CD14-positive monocyte (primary cell): ENCODE measurements around the gene TENT4B. TPM values are rescaled to one million over a fixed set of nuclear protein-coding genes. Genes with fewer than 3 reads are reported as not detected.
A peak's percentile ranks its signal among the peaks of the same experiment; 100 is the strongest.

Experiments used
- DNase-seq, 3 donors: peaks; one replicate each; pipeline ENCODE4 v3.0.0-alpha.2; 2011 to 2022
- H2AFZ ChIP-seq: 2 replicates; pipeline ENCODE4 v1.6.0; 2012; ENCODE audit warnings: mild to moderate bottlenecking, low read depth, low read length, inconsistent platforms; ENCODE audit not compliant: insufficient read depth, poor library complexity, severe bottlenecking
- H3K27ac ChIP-seq, 2 donors: 1 replicate in 1 of 2; 2 replicates in 1 of 2; pipeline ENCODE4 v1.5.1; 2012 to 2013; ENCODE audit warnings: low read length in 2 of 2, control low read depth in 1 of 2, inconsistent platforms in 1 of 2, low read depth in 1 of 2, mild to moderate bottlenecking in 1 of 2
- H3K27me3 ChIP-seq, 2 donors: one replicate each; pipeline versions ENCODE4 v1.6.0 to v1.6.1; 2011 to 2013; ENCODE audit warnings: low read length in 2 of 2; ENCODE audit not compliant: control insufficient read depth in 2 of 2, insufficient read depth in 2 of 2
- H3K36me3 ChIP-seq, 2 donors: replicated peaks in 1 of 2; 1 replicate in 1 of 2; 2 replicates in 1 of 2; pipeline versions ENCODE4 v1.5.1 to v1.6.1; 2012 to 2013; ENCODE audit warnings: low read length in 2 of 2, control low read depth in 1 of 2, inconsistent platforms in 1 of 2, mild to moderate bottlenecking in 1 of 2; ENCODE audit not compliant: insufficient read depth in 2 of 2, control insufficient read depth in 1 of 2
- H3K4me1 ChIP-seq, 2 donors: 1 replicate in 1 of 2; 2 replicates in 1 of 2; pipeline versions ENCODE4 v1.5.1 to v1.6.1; 2012 to 2013; ENCODE audit warnings: low read length in 2 of 2, control low read depth in 1 of 2, inconsistent platforms in 1 of 2, mild to moderate bottlenecking in 1 of 2, moderate library complexity in 1 of 2; ENCODE audit not compliant: insufficient read depth in 2 of 2, control insufficient read depth in 1 of 2
- H3K4me2 ChIP-seq: replicated peaks from 2 replicates; pipeline ENCODE3; 2012; ENCODE audit warnings: low read length, moderate library complexity, mild to moderate bottlenecking; ENCODE audit not compliant: poor library complexity, severe bottlenecking; ENCODE audit errors: extremely low read depth
- H3K4me3 ChIP-seq, 3 experiments: fragments of 200-600 bp in 1 of 3; sonication (generic) in 1 of 3; replicated peaks in 1 of 3; 1 replicate in 2 of 3; 2 replicates in 1 of 3; pipeline ENCODE4 v1.5.1; 2011 to 2013; ENCODE audit warnings: low read length in 3 of 3, mild to moderate bottlenecking in 3 of 3, control low read depth in 2 of 3, low read depth in 2 of 3, inconsistent platforms in 1 of 3, moderate library complexity in 1 of 3
- H3K79me2 ChIP-seq: 2 replicates; pipeline ENCODE4 v1.6.0; 2012; ENCODE audit warnings: mild to moderate bottlenecking, control low read depth, inconsistent platforms, low read length, moderate library complexity; ENCODE audit not compliant: insufficient read depth
- H3K9ac ChIP-seq: 2 replicates; pipeline ENCODE4 v1.6.0; 2017; ENCODE audit warnings: low read length, mild to moderate bottlenecking; ENCODE audit not compliant: insufficient read depth, poor library complexity, severe bottlenecking
- H3K9me3 ChIP-seq, 2 donors: replicated peaks in 1 of 2; 1 replicate in 1 of 2; 2 replicates in 1 of 2; pipeline versions ENCODE4 v1.5.1 to v1.6.1; 2012 to 2013; ENCODE audit warnings: low read length in 2 of 2, control low read depth in 1 of 2; ENCODE audit not compliant: control insufficient read depth in 1 of 2, insufficient read depth in 1 of 2
- H4K20me1 ChIP-seq: 2 replicates; pipeline ENCODE4 v1.6.0; 2012; ENCODE audit warnings: mild to moderate bottlenecking, low read length, control low read depth, moderate library complexity; ENCODE audit not compliant: insufficient read depth
- H3K27ac Mint-ChIP-seq, 7 donors: one replicate each; pipeline ENCODE4 v1.8.0; 2020; ENCODE audit warnings: mild to moderate bottlenecking in 7 of 7, mixed read lengths in 7 of 7, moderate library complexity in 6 of 7, inconsistent platforms in 2 of 7
- H3K27me3 Mint-ChIP-seq, 3 donors: one replicate each; pipeline ENCODE4 v1.8.0; 2021 to 2022; ENCODE audit warnings: low read depth in 3 of 3, mild to moderate bottlenecking in 3 of 3, mixed read lengths in 3 of 3, moderate library complexity in 3 of 3, inconsistent platforms in 1 of 3
- H3K36me3 Mint-ChIP-seq, 2 donors: one replicate each; pipeline ENCODE4 v1.8.0; 2020; ENCODE audit warnings: mixed read lengths in 2 of 2, inconsistent platforms in 1 of 2, mild to moderate bottlenecking in 1 of 2
- H3K4me1 Mint-ChIP-seq: one replicate; pipeline ENCODE4 v1.8.0; 2020; ENCODE audit warnings: mild to moderate bottlenecking, mixed read lengths
- H3K4me3 Mint-ChIP-seq, 2 donors: one replicate each; pipeline ENCODE4 v1.8.0; 2020; ENCODE audit warnings: mild to moderate bottlenecking in 2 of 2, mixed read lengths in 2 of 2, moderate library complexity in 1 of 2
- H3K9me3 Mint-ChIP-seq, 7 donors: one replicate each; pipeline ENCODE4 v1.8.0; 2020 to 2022; ENCODE audit warnings: mixed read lengths in 7 of 7, mild to moderate bottlenecking in 6 of 7, moderate library complexity in 6 of 7, inconsistent platforms in 2 of 7
- WGBS: methylation state at CpG from one replicate; pipeline ENCODE4 v1.1.5; 2013; ENCODE audit warnings: missing lambda C conversion rate; ENCODE audit not compliant: insufficient coverage; 5-methylcytosine and 5-hydroxymethylcytosine counted together
- intact Hi-C, 2 donors: fragments of 100-400 bp; cut with micrococcal nuclease; formaldehyde crosslinking; loops; one replicate each; pipeline versions ENCODE4 v1.15.0 to v1.15.1; 2023
- polyA plus RNA-seq, 3 donors: library from polyadenylated mRNA; depleted of rRNA in 1 of 3; unstranded in 2 of 3; stranded (reverse) in 1 of 3; fragments of 300-500 nt in 2 of 3; fragments of >200 nt in 1 of 3; fragmentation: Illumina TruSeq in 2 of 3; gene quantifications; 1 replicate in 2 of 3; 2 replicates in 1 of 3; pipeline ENCODE4 v1.2.3, GENCODE V29; 2012 to 2021
- TF ChIP-seq, protein P1 (sequence below): fragments of 200-600 bp; IDR thresholded peaks from one replicate; pipeline ENCODE4 v1.8.0; 2022; ENCODE audit warnings: antibody characterized with exemption, mild to moderate bottlenecking

Gene TENT4B
- polyA plus RNA-seq, 3 donors, result 1.4 to 9.0 (median 1.7) TPM

GRCh38 chr16:50209546-50210265 is 56.6 kb downstream of the TENT4B start:
- Histone ChIP-seq H3K27ac (peak overlapping the region; percentile 59 to 79), H2AFZ (no peak overlapping the region), H3K4me3 (peak overlapping the region in 1 of 3 experiments; percentile 55), H3K4me1 (peaks cover 36 to 39% of the 10 kb centered on the region in 2 donors), H3K36me3 (peaks cover 16 to 31% of the 10 kb centered on the region in 2 donors), H3K9ac (peak overlapping the region; percentile 33), H3K9me3 (no peaks in the 10 kb centered on the region), H3K4me2 (peak overlapping the region; percentile 67), H3K27me3 (no peaks in the 10 kb centered on the region), H3K79me2 (peaks cover 75% of the 10 kb centered on the region), H4K20me1 (peaks cover 87% of the 10 kb centered on the region)
- intact Hi-C loops, result loop anchor here (5.0 to 10.0 kb wide), 6 partner anchors 57 to 458 kb away; partner anchors contain the start of genes BRD7 (in 2 of the 2), HEATR3 (in 1 of the 2) and TENT4B (in 1 of the 2)
- Mint-ChIP-seq H3K27ac (peak overlapping the region; percentile 86 to 92 (median 90)), H3K9me3 (peaks cover 0 to 2% (median 0%) of the 10 kb centered on the region in 7 donors), H3K4me3 (peak overlapping the region; percentile 35 to 80), H3K4me1 (peaks cover 39% of the 10 kb centered on the region), H3K27me3 (no peaks in the 10 kb centered on the region), H3K36me3 (peaks cover 27 to 28% of the 10 kb centered on the region in 2 donors)
- TF ChIP-seq, protein P1, sequence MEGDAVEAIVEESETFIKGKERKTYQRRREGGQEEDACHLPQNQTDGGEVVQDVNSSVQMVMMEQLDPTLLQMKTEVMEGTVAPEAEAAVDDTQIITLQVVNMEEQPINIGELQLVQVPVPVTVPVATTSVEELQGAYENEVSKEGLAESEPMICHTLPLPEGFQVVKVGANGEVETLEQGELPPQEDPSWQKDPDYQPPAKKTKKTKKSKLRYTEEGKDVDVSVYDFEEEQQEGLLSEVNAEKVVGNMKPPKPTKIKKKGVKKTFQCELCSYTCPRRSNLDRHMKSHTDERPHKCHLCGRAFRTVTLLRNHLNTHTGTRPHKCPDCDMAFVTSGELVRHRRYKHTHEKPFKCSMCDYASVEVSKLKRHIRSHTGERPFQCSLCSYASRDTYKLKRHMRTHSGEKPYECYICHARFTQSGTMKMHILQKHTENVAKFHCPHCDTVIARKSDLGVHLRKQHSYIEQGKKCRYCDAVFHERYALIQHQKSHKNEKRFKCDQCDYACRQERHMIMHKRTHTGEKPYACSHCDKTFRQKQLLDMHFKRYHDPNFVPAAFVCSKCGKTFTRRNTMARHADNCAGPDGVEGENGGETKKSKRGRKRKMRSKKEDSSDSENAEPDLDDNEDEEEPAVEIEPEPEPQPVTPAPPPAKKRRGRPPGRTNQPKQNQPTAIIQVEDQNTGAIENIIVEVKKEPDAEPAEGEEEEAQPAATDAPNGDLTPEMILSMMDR, result no peak
- WGBS, result 42% methylated on average over 5 of the region's 7 CpGs
- DNase-seq, result peak; percentile 20 to 62 (median 35)

DNA sequence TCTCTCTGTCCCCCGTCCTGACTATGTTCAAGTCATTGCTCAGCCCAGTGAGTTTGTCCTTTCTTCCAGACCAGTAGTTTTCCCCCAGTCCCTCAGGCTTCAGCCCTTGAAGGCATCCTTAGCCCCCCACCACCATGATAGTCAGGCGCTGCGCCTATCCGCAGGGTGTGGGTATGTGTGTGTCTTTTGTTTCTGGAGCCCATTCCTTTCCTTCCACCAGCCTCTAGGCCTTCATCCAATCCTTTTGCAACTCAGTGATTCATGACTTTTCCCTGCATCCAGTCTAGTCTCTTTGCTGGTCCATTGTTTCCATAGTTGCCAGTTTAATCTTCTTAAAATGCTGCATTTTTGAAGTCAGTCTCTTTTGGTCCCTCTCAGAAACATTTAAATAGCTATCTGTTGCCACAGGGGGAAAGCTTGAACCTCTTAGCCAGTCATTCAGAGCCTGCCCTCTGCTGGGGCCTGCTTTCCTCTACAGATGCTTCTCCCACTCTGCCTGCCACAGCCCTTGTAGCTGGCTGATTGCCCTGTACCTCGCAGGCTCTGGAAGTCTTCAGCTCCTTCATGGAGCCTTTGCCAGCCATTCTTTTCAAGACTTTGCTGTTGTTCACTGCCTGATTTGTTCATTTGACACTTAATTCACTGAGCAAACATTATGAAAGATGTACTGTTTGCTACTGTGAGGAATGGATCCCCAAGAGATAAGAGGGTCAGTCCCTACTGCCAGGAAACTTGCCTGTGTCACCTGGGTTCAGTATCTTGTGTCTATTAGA is 57.3 kb downstream of the TENT4B start:
- intact Hi-C loops, result loop anchor here (5.0 to 10.0 kb wide), 5 partner anchors 142 to 457 kb away; partner anchors contain the start of genes BRD7 (in 2 of the 2) and HEATR3 (in 1 of the 2)
- Mint-ChIP-seq H3K27me3 (no peaks in the 10 kb centered on the region), H3K4me3 (peak overlapping the region; percentile 35 to 75), H3K4me1 (peaks cover 38% of the 10 kb centered on the region), H3K27ac (peak overlapping the region; percentile 52 to 92 (median 89)), H3K9me3 (peaks cover 0 to 2% (median 0%) of the 10 kb centered on the region in 7 donors), H3K36me3 (peaks cover 32 to 36% of the 10 kb centered on the region in 2 donors)
- Histone ChIP-seq H3K27me3 (no peaks in the 10 kb centered on the region), H3K9ac (peak overlapping the region; percentile 33), H3K9me3 (no peaks in the 10 kb centered on the region), H3K4me3 (peak overlapping the region in 1 of 3 experiments; percentile 55), H2AFZ (no peak overlapping the region), H4K20me1 (peaks cover 81% of the 10 kb centered on the region), H3K4me1 (peaks cover 36 to 39% of the 10 kb centered on the region in 2 donors), H3K4me2 (peak overlapping the region; percentile 67), H3K36me3 (peaks cover 23 to 39% of the 10 kb centered on the region in 2 donors), H3K79me2 (peaks cover 69% of the 10 kb centered on the region), H3K27ac (peak overlapping the region; percentile 59 to 79)
- WGBS, result 63% methylated on average over 2 of the region's 5 CpGs
- peak; percentile 13 to 25 (median 24) for DNase-seq
- TF ChIP-seq, protein P1, result peak; percentile 56
